GM12801 (cell line): Measurements from ENCODE around the gene NCBP2.

Experiments
- CTCF ChIP-seq: IDR thresholded peaks from one replicate; pipeline ENCODE4 v1.5.1; 2011; ENCODE audit warnings: control low read depth; ENCODE audit not compliant: insufficient read length; ENCODE audit errors: extremely low read depth

The NCBP2 gene

GRCh38 chr3:196962108-196962929, 20.0 kb upstream of the NCBP2 start:
- TF ChIP-seq CTCF = no peak

- no peak for TF ChIP-seq CTCF
Measured at GRCh38 chr3:196954832-196955231, 12.5 kb upstream of the NCBP2 start.

GRCh38 chr3:196951371-196951770, 9.0 kb upstream of the NCBP2 start:
- TF ChIP-seq CTCF = no peak

GRCh38 chr3:196949750-196950149, 7.4 kb upstream of the NCBP2 start:
- TF ChIP-seq CTCF = no peak

- TF ChIP-seq CTCF = no peak
Measured at GRCh38 chr3:196949285-196949619, 6.9 kb upstream of the NCBP2 start.

GRCh38 chr3:196948442-196949284, 6.3 kb upstream of the NCBP2 start:
- TF ChIP-seq CTCF = no peak

- TF ChIP-seq CTCF = no peak
Measured at GRCh38 chr3:196947860-196948441, 5.6 kb upstream of the NCBP2 start.
